Fibroblast of lung (primary cell): Measurements from ENCODE around the gene PPFIBP1. TPM values are rescaled to one million over a fixed set of nuclear protein-coding genes. Genes with fewer than 3 reads are reported as not detected.

Experiments
- DNase-seq, 2 donors: peaks; one replicate each; pipeline versions ENCODE4 v3.0.0 to v3.0.0-alpha.2; 2010; ENCODE audit warnings: low read depth in 2 of 2
- H2AFZ ChIP-seq: 2 replicates; pipeline ENCODE4 v1.5.1; 2012; ENCODE audit warnings: low read length, control low read depth, inconsistent platforms
- H3K27ac ChIP-seq: 2 replicates; pipeline ENCODE4 v1.5.1; 2011; ENCODE audit warnings: low read length, control low read depth; ENCODE audit not compliant: insufficient read depth
- H3K27me3 ChIP-seq: 2 replicates; pipeline ENCODE4 v1.5.1; 2011; ENCODE audit warnings: mild to moderate bottlenecking, low read length; ENCODE audit not compliant: control insufficient read depth, insufficient read depth
- H3K36me3 ChIP-seq: 2 replicates; pipeline ENCODE4 v1.5.1; 2011; ENCODE audit warnings: low read length; ENCODE audit not compliant: control insufficient read depth, insufficient read depth
- H3K4me1 ChIP-seq: 2 replicates; pipeline ENCODE4 v1.5.1; 2011; ENCODE audit warnings: low read length; ENCODE audit not compliant: control insufficient read depth, insufficient read depth; ENCODE audit errors: extremely low read depth
- H3K4me2 ChIP-seq: 2 replicates; pipeline ENCODE4 v1.5.1; 2011; ENCODE audit warnings: low read length, control low read depth; ENCODE audit not compliant: insufficient read depth; ENCODE audit errors: extremely low read depth
- H3K4me3 ChIP-seq, 4 experiments: fragments of 200-600 bp in 1 of 4; sonication (generic) in 1 of 4; replicated peaks in 1 of 4; 2 replicates each; pipeline ENCODE4 v1.5.1; 2011 to 2016; ENCODE audit warnings: low read length in 4 of 4, low read depth in 3 of 4, mild to moderate bottlenecking in 3 of 4, control low read depth in 2 of 4, inconsistent platforms in 1 of 4, mixed read lengths in 1 of 4; ENCODE audit not compliant: insufficient read depth in 1 of 4; ENCODE audit errors: control extremely low read depth in 1 of 4
- H3K79me2 ChIP-seq: 2 replicates; pipeline ENCODE4 v1.5.1; 2012; ENCODE audit warnings: mild to moderate bottlenecking, low read length, inconsistent platforms; ENCODE audit not compliant: control insufficient read depth, insufficient read depth
- H3K9ac ChIP-seq: 2 replicates; pipeline ENCODE4 v1.5.1; 2011; ENCODE audit warnings: mild to moderate bottlenecking, low read length, control low read depth; ENCODE audit not compliant: insufficient read depth
- H3K9me3 ChIP-seq: 2 replicates; pipeline ENCODE4 v1.5.1; 2012; ENCODE audit warnings: low read depth, low read length; ENCODE audit not compliant: control insufficient read depth, insufficient read depth
- H4K20me1 ChIP-seq: 2 replicates; pipeline ENCODE4 v1.5.1; 2011; ENCODE audit warnings: low read length; ENCODE audit not compliant: control insufficient read depth, insufficient read depth; ENCODE audit errors: extremely low read depth
- CTCF ChIP-seq, 2 donors: IDR thresholded peaks in 1 of 2; conservative IDR thresholded peaks in 1 of 2; 1 replicate in 1 of 2; 2 replicates in 1 of 2; pipeline ENCODE4 v1.5.1; 2011 to 2012; ENCODE audit warnings: low read length in 2 of 2, control low read depth in 1 of 2, inconsistent platforms in 1 of 2, low read depth in 1 of 2, mild to moderate bottlenecking in 1 of 2
- EZH2 ChIP-seq: IDR thresholded peaks from 2 replicates; pipeline ENCODE4 v1.5.1; 2012; ENCODE audit warnings: low read length, control low read depth, mild to moderate bottlenecking; ENCODE audit errors: missing control alignments
- polyA plus RNA-seq, 2 donors: library from polyadenylated mRNA; depleted of rRNA in 1 of 2; stranded (reverse) in 1 of 2; unstranded in 1 of 2; fragments of >200 nt; gene quantifications; 2 replicates each; pipeline ENCODE4 v1.2.1, GENCODE V29; 2011 to 2012; ENCODE audit warnings: missing spikeins in 1 of 2
- total RNA-seq: library from RNA; depleted of rRNA; stranded (reverse); fragments of >200 nt; gene quantifications from 2 replicates; pipeline ENCODE4 v1.2.1, GENCODE V29; 2014

PPFIBP1 gene
- total and polyA plus RNA-seq, 2 donors (not counting 1 experiment from before 2014, with no cell fraction given): 65.1 to 93.0 TPM

DNA sequence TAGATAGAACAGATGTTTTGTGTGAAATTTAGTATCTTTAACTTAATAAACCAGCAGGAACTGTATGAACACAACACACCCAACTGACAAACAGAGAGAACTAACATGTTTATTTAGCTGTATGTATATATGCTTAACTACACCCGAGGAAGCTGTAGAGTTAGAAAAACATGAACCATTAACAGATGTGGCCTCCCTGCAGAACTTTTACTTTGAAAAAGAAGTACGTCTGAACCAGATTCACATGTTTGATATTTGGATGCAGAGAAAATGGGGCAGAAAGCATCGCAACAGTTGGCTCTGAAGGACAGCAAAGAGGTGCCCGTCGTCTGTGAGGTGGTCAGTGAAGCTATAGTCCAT lies 172.3 kb downstream of the PPFIBP1 start, which contains the start of gene REP15:
Gene REP15 (plus strand): TSS at position 155 of the 360 bp plus-strand sequence. CDS start 116 bp downstream, at position 271.
- no peak within 1 kb of the TSS for H3K9ac ChIP-seq
- no peak within 1 kb of the TSS for H3K27ac ChIP-seq
- no peaks in the 10 kb centered on the region for H3K4me1 ChIP-seq
- TF ChIP-seq EZH2 (no peak), CTCF (conservative IDR thresholded peaks at IDR 0.05 in 1 of 2, IDR thresholded peaks at IDR 0.05 in 1 of 2; ENCODE audit: low read depth in 1 of 2, low read length in 2 of 2) (no peak)
- no peaks in the 10 kb centered on the region for H4K20me1 ChIP-seq
- no peak for DNase-seq
- H3K9me3 ChIP-seq: no peaks in the 10 kb centered on the region
- no peaks in the 10 kb centered on the region for H3K79me2 ChIP-seq
- peaks cover 2% of the 10 kb centered on the region for H3K36me3 ChIP-seq
- H3K4me2 ChIP-seq: no peak within 1 kb of the TSS
- H2AFZ ChIP-seq: no peak within 1 kb of the TSS
- no peaks in the 10 kb centered on the region for H3K27me3 ChIP-seq
- no peak within 1 kb of the TSS for H3K4me3 ChIP-seq

DNA sequence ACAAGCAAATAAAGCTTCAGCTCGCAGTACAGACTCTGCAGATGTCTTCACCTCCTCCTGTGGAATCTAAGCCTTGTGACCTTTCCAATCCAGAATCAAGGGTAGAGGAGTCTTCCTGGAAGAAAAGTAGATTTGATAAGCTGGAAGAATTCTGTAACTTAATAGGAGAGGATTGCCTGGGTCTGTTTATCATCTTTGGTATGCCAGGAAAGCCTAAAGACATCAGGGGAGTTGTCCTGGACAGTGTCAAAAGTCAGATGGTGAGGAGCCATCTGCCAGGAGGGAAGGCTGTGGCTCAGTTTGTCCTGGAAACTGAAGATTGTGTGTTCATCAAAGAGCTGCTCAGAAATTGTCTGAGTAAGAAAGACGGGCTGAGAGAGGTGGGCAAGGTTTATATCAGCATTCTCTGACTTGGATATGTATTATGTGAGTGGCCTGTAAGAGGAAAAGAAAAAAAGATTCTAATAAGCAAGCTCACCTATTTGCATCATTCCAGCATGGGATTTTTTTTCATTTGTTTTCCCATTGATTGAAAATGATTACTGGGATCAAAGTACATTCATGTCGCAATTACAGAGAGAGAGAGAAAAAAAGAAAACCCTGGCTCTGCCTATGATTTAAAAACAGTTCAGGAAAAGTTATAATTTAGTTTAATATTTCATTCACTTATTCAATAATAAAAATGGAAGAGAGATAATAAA lies 173.0 kb downstream of the PPFIBP1 start:
- no peaks in the 10 kb centered on the region for H3K36me3 ChIP-seq
- no peaks in the 10 kb centered on the region for H3K27me3 ChIP-seq
- H3K4me3 ChIP-seq: no peak overlapping the region
- H3K27ac ChIP-seq: no peak overlapping the region
- DNase-seq: no peak
- no peaks in the 10 kb centered on the region for H3K79me2 ChIP-seq
- no peak for TF ChIP-seq EZH2
- no peak for TF ChIP-seq CTCF (conservative IDR thresholded peaks at IDR 0.05 in 1 of 2, IDR thresholded peaks at IDR 0.05 in 1 of 2; ENCODE audit: low read depth in 1 of 2, low read length in 2 of 2)
- H3K9me3 ChIP-seq: no peaks in the 10 kb centered on the region
- no peak overlapping the region for H3K9ac ChIP-seq
- H3K4me2 ChIP-seq: no peak overlapping the region
- no peak overlapping the region for H2AFZ ChIP-seq
- no peaks in the 10 kb centered on the region for H4K20me1 ChIP-seq
- H3K4me1 ChIP-seq: no peaks in the 10 kb centered on the region

GRCh38 chr12:27703720-27704452 lies 179.9 kb downstream of the PPFIBP1 start:
- no peaks in the 10 kb centered on the region for H4K20me1 ChIP-seq
- no peak overlapping the region for H3K4me2 ChIP-seq
- no peaks in the 10 kb centered on the region for H3K4me1 ChIP-seq
- no peak overlapping the region for H2AFZ ChIP-seq
- DNase-seq: peak; percentile 73 to 97
- H3K9ac ChIP-seq: no peak overlapping the region
- H3K27ac ChIP-seq: no peak overlapping the region
- TF ChIP-seq CTCF (conservative IDR thresholded peaks at IDR 0.05 in 1 of 2, IDR thresholded peaks at IDR 0.05 in 1 of 2; ENCODE audit: low read depth in 1 of 2, low read length in 2 of 2): peak; percentile 79 to 89
- no peak for TF ChIP-seq EZH2
- H3K27me3 ChIP-seq: no peaks in the 10 kb centered on the region
- no peaks in the 10 kb centered on the region for H3K36me3 ChIP-seq
- H3K79me2 ChIP-seq: no peaks in the 10 kb centered on the region
- H3K4me3 ChIP-seq: no peak overlapping the region
- no peaks in the 10 kb centered on the region for H3K9me3 ChIP-seq
